ENCODE results near the gene ZFP36.

The ZFP36 gene

DNA sequence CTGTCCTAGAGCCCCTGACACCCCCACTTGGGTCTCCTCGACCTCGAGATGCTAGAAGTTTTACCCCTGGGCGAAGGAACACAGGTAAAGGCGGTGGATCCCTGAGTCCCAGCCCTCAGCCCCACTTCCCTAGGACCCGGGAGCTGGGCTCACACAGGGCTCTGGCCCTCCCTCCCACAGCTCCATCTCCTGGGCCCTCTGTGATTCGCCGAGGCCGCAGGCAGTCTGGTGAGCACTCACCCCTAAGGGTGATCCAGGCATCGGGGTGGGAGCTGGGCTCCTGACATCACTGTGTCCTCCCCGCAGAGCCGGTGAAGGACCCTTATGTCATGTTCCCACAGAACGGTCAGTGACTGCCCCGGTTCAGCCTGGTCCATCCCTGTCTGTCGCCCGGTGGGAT lies 14.1 kb downstream of the ZFP36 start:
- DNase-seq: no peak

- no peak for DNase-seq
These were observed 15.4 kb downstream of the ZFP36 start for GRCh38 chr19:39422020-39422419.

GRCh38 chr19:39423258-39424086 lies 16.8 kb downstream of the ZFP36 start:
- no peak for DNase-seq

DNA sequence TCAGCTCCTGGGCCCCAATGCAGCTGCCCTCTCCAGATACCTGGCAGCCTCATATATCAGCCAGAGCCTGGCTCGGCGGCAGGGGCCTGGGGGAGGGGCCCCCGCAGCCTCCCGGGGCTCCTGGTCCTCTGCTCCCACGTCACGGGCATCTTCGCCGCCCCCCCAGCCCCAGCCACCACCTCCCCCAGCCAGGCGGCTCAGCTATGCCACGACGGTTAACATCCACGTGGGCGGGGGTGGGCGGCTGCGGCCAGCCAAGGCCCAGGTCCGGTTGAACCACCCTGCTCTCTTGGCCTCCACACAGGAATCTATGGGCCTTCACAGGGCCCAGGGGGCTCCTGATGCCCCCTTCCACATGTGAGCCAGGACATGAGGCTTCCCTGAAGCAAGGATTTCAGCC lies 18.3 kb downstream of the ZFP36 start:
- no peak for DNase-seq

DNA sequence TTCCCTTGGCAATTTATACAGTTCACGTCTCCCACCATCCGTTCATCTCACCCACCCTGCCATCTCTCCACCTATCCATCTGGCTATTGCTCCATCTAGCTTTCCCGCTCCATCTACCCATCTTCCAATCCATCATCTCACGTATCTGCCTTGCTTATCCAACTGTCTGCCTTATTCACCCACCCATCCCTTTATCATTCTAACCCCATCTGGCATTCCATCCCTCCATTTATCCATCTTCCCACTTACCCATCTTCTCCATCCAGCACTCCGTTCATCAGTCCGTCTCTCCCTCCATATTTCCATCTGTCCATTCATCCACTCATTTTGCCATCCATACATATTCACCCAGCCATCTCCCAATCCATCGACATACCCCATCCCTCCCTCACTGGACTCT lies 19.1 kb downstream of the ZFP36 start:
- no peak for DNase-seq

- no peak for DNase-seq
These were observed 19.5 kb downstream of the ZFP36 start for GRCh38 chr19:39426170-39426569.

- no peak for DNase-seq
These were observed 21.1 kb downstream of the ZFP36 start for GRCh38 chr19:39427707-39428106.

GRCh38 chr19:39428283-39429112 lies 21.9 kb downstream of the ZFP36 start:
- DNase-seq: no peak

- no peak for DNase-seq
These were observed 24.3 kb downstream of the ZFP36 start for GRCh38 chr19:39430675-39431593.

GRCh38 chr19:39432677-39433025 lies 26.0 kb downstream of the ZFP36 start:
- DNase-seq: no peak

DNA sequence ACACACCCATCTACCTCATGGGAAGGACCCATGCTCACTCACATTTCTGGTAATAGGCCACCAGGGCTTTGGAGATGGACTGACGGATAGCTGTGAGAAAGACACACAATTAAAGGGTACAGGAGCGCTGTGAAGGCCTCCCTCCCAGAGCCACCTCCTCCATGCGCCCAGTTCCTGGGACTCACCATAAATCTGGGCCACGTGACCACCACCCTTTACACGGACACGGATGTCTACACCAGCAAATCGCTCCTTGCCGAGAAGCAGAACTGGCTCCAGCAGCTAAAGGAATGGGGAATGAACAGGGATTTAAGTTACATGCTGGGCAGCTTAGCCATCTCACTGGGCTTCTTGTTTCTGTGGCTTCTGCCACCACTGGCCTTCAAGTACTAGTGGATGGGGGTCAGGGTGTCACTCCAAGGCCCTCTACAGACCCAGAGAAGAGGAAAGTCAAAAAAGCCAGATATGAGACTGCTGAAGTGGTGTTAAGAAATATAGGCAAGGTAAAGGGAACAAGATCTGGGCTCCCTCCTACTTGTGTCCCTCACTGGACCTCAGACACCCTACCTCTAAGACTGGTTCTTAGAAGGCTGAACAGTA lies 26.9 kb downstream of the ZFP36 start:
- no peak for DNase-seq

DNA sequence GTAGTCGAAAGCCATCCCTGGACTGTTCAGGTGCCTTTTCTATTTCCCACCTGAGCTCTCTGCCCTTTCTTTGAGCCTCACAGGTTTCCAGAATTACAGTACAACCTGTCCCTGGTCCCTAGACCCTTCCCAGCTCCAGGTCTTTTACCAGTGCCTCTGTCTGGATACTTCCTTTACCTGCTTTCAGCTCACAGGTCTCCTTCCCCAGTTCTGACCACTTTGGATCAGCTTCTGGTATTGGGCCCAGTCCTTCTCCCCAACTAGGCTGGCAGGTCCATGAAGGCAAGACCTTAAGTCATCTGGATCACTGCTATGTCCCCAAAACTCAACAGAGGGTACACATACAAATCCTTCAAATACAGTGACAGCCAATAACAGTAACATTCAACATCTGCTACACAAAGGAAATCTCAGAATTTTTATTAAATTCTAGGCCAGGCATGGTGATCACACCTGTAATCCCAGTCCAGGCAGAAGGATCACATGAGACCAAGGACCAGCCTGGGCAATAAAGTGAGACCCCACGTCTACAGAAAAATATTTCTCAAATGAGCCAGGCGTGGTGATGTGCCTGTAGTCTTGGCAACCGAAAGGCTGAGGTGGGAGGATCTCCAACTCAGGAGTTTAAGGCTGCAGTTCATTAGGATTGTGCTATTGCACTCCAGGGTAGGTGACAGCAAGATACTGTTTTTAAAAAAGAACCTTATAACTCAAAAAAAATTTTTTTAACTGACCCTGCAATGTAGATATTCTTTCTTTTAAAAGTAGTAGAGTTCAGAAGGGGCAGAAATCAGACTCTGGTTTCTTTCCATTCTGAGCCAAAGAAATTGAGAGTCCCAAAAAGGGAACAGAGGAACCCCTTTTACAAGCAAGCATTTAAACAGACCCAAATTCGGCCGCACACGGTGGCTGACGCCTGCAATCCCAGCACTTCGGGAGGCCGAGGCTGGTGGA lies 27.8 kb downstream of the ZFP36 start:
- no peak for DNase-seq

- DNase-seq: peak; percentile 100
These were observed 29.1 kb downstream of the ZFP36 start, which contains the start of gene RPS16 for GRCh38 chr19:39435499-39436349. RPS16 (minus strand) TSS chr19:39435949; CDS start chr19:39435895, 54 bp downstream.

- DNase-seq: no peak
These were observed 29.7 kb downstream of the ZFP36 start for GRCh38 chr19:39436350-39436716.

DNA sequence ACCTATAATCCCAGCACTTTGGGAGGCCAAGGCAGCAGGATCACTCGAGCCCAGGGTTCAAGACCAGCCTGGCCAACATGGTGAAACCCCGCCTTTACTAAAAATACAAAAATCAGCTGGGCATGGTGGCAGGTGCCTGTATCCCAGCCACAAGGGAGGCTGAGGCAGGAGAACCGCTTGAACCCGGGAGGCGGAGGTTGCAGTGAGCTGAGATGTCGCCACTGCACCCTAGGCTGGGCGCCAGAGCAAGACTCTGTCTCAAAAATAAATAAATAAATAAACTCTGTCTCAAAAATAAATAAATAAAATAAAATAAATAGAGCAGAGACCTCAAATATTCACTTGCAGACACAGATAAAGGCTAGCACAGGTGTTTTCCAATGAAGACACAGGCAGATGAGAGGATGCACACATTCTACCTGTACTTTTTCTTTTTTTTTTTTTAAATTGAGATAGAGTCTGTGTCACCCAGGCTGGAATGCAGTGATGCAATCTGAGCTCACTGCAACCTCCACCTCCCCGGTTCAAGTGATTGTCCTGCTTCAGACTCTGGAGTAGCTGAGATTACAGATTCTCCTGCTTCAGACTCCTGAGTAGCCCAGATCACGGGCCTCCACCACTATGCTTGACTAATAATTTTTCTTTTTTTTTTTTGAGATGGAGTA lies 31.8 kb downstream of the ZFP36 start:
- peak; percentile 12 for DNase-seq

DNA sequence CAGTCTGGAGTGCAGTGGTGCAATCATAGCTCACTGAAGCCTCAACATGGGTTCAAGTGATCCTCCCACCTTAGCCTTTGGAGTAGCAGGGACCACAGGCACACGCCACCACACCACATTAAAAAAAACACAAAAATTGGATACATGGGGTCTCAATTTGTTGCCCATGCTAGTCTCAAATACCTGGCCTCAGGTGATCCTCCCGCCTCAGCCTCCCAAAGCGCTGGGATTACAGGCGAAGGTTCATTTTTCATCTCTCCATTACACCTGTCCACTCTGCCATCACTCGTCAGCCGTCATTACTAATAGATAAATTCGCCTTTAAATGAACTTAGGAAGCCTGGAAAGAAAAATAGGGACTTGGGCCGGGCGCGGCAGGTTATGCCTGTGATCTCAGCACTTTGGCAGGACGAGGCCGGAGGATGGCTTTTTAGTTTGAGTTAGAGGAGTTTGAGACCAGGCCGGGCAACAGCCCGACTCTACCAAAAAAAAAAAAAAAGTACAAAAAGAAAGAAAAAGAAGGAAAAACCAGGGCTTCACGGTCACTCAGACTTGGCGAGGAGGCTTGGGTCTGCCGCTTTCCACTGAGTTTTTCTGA lies 38.0 kb downstream of the ZFP36 start:
- no peak for DNase-seq

- peak; percentile 99 for DNase-seq
These were observed 38.8 kb downstream of the ZFP36 start, which contains the start of gene SUPT5H for GRCh38 chr19:39445196-39446111. SUPT5H (plus strand) TSS chr19:39445582; CDS start chr19:39445891, 309 bp downstream.

All from OCI-M1 (cell line).